B cell (primary cell): ENCODE measurements around the gene ZNF440. TPM values are rescaled to one million over a fixed set of nuclear protein-coding genes. Genes with fewer than 3 reads are reported as not detected.
"Not testable (repeated sequence)": the region's sequence is repeated elsewhere in the genome, so short reads cannot be mapped to it uniquely, and the experiment has no call there.

Experiments used
- ATAC-seq: fragments of 200-7000 bp; cut with Tn5 transposase; one replicate; pipeline ENCODE4 v1.10.0; 2021; ENCODE audit warnings: low read depth, mild to moderate bottlenecking, moderate number of reproducible peaks, moderate library complexity
- CTCF ChIA-PET: fragments of 350-600 bp; sonication (Branson Sonifier 250); formaldehyde crosslinking; loops from one replicate; lab custom pipeline; 2021; ENCODE audit warnings: antibody characterized with exemption, inconsistent platforms; lab: Charles Lee
- POLR2A ChIA-PET: fragments of 350-600 bp; sonication (Branson Sonifier 250); formaldehyde crosslinking; loops from one replicate; lab custom pipeline; 2021; ENCODE audit warnings: antibody characterized with exemption; lab: Charles Lee
- DNase-seq: peaks from one replicate; pipeline ENCODE4 v3.0.0; 2013
- H2AFZ ChIP-seq: 2 replicates; pipeline ENCODE4 v1.6.1; 2012; ENCODE audit warnings: mild to moderate bottlenecking, low read depth, low read length; ENCODE audit not compliant: insufficient read depth, poor library complexity, severe bottlenecking
- H3K27ac ChIP-seq, 2 donors: 1 replicate in 1 of 2; 2 replicates in 1 of 2; pipeline ENCODE4 v1.5.1; 2012 to 2013; ENCODE audit warnings: low read length in 2 of 2, mild to moderate bottlenecking in 2 of 2, moderate library complexity in 1 of 2
- H3K27me3 ChIP-seq, 4 experiments: fragments of 200-600 bp in 1 of 4; sonication (generic) in 1 of 4; replicated peaks in 1 of 4; 1 replicate in 2 of 4; 2 replicates in 2 of 4; pipeline versions ENCODE4 v1.6.1 to v1.7.0; 2013 to 2016; ENCODE audit warnings: low read length in 3 of 4, mild to moderate bottlenecking in 2 of 4, mixed read lengths in 1 of 4, moderate library complexity in 1 of 4; ENCODE audit not compliant: insufficient read depth in 4 of 4, control insufficient read depth in 3 of 4; ENCODE audit errors: control extremely low read depth in 1 of 4
- H3K36me3 ChIP-seq, 2 experiments: replicated peaks in 1 of 2; 1 replicate in 1 of 2; 2 replicates in 1 of 2; pipeline versions ENCODE4 v1.6.1 to v1.7.1; 2013; ENCODE audit warnings: low read length in 1 of 2; ENCODE audit not compliant: insufficient read depth in 2 of 2, control insufficient read depth in 1 of 2; ENCODE audit errors: control extremely low read depth in 1 of 2, extremely low read depth in 1 of 2
- H3K4me1 ChIP-seq, 2 donors: fragments of 200-600 bp in 1 of 2; sonication (generic) in 1 of 2; 1 replicate in 1 of 2; 2 replicates in 1 of 2; pipeline versions ENCODE4 v1.5.1 to v1.6.1; 2013 to 2017; ENCODE audit warnings: low read length in 2 of 2; ENCODE audit not compliant: control insufficient read depth in 2 of 2, insufficient read depth in 2 of 2
- H3K4me2 ChIP-seq: replicated peaks from 2 replicates; pipeline ENCODE3; 2012; ENCODE audit warnings: mild to moderate bottlenecking, low read depth, low read length; ENCODE audit not compliant: poor library complexity, severe bottlenecking
- H3K4me3 ChIP-seq, 5 experiments: fragments of 200-600 bp in 1 of 5; sonication (generic) in 1 of 5; 1 replicate in 3 of 5; 2 replicates in 2 of 5; pipeline versions ENCODE4 v1.5.1 to v1.7.0; 2011 to 2016; ENCODE audit warnings: low read length in 4 of 5, mild to moderate bottlenecking in 4 of 5, low read depth in 2 of 5, control low read depth in 1 of 5, moderate library complexity in 1 of 5; ENCODE audit not compliant: insufficient read depth in 1 of 5; ENCODE audit errors: control extremely low read depth in 1 of 5, extremely low read depth in 1 of 5
- H3K79me2 ChIP-seq: fragments of 200-600 bp; sonication (generic); one replicate; pipeline ENCODE4 v1.6.0; 2016; ENCODE audit warnings: low read length; ENCODE audit not compliant: control insufficient read depth, insufficient read depth
- H3K9ac ChIP-seq: fragments of 200-600 bp; sonication (generic); 2 replicates; pipeline ENCODE4 v1.6.1; 2017; ENCODE audit warnings: mild to moderate bottlenecking, low read length, moderate library complexity
- H3K9me3 ChIP-seq, 3 donors: one replicate each; pipeline versions ENCODE4 v1.6.1 to v1.7.1; 2013; ENCODE audit warnings: low read length in 2 of 3; ENCODE audit not compliant: control insufficient read depth in 2 of 3, insufficient read depth in 1 of 3; ENCODE audit errors: control extremely low read depth in 1 of 3
- H4K20me1 ChIP-seq: 2 replicates; pipeline ENCODE4 v1.6.0; 2012; ENCODE audit warnings: mild to moderate bottlenecking, low read length; ENCODE audit not compliant: insufficient read depth, control insufficient read depth, poor library complexity, severe bottlenecking
- H3K27ac Mint-ChIP-seq: one replicate; pipeline ENCODE4 v1.8.0; 2021; ENCODE audit warnings: mixed read lengths
- H3K27me3 Mint-ChIP-seq: one replicate; pipeline ENCODE4 v1.8.0; 2021; ENCODE audit warnings: mixed read lengths
- H3K4me1 Mint-ChIP-seq: one replicate; pipeline ENCODE4 v1.8.0; 2021; ENCODE audit warnings: mixed read lengths
- H3K4me3 Mint-ChIP-seq: one replicate; pipeline ENCODE4 v1.8.0; 2021; ENCODE audit warnings: mixed read lengths
- H3K9me3 Mint-ChIP-seq: one replicate; pipeline ENCODE4 v1.8.0; 2022; ENCODE audit warnings: mixed read lengths; ENCODE audit not compliant: insufficient read depth
- CTCF ChIP-seq: fragments of 200-600 bp; IDR thresholded peaks from one replicate; pipeline ENCODE4 v1.8.0; 2022; ENCODE audit warnings: antibody characterized with exemption, mild to moderate bottlenecking
- EZH2 ChIP-seq: IDR thresholded peaks from 2 replicates; pipeline ENCODE4 v1.6.1; 2012; ENCODE audit warnings: borderline replicate concordance, low read depth, mild to moderate bottlenecking, moderate library complexity, low read length; ENCODE audit not compliant: insufficient read depth, poor library complexity, severe bottlenecking
- WGBS: methylation state at CpG from one replicate; pipeline ENCODE4 v1.1.5; 2013; ENCODE audit warnings: missing lambda C conversion rate; ENCODE audit not compliant: insufficient coverage; 5-methylcytosine and 5-hydroxymethylcytosine counted together
- intact Hi-C: fragments of 100-400 bp; cut with micrococcal nuclease; formaldehyde crosslinking; loops from one replicate; pipeline ENCODE4 v1.10.0; 2022
- polyA plus RNA-seq: library from polyadenylated mRNA; depleted of rRNA; stranded (reverse); fragments of >200 nt; gene quantifications from 2 replicates; pipeline ENCODE4 v1.2.3, GENCODE V29; 2012
- total RNA-seq, 2 donors: library from RNA; stranded (reverse); fragments of 120-200 nt in 1 of 2; gene quantifications; 1 replicate in 1 of 2; 2 replicates in 1 of 2; pipeline versions ENCODE4 v1.2.3 to v1.2.4, GENCODE V29; 2013 to 2022

ZNF440 gene
- total and polyA plus RNA-seq, 2 donors (not counting 1 experiment from before 2014, with no cell fraction given) = 3.4 to 22.4 TPM

- 83% methylated on average over 3 of the region's 7 CpGs for WGBS
- H3K4me1 Mint-ChIP-seq, H2AFZ ChIP-seq, H3K27ac ChIP-seq, H3K9ac ChIP-seq, H3K27me3 Mint-ChIP-seq, H3K27me3 ChIP-seq, H3K4me1 ChIP-seq, ATAC-seq, H3K27ac Mint-ChIP-seq, H3K4me3 Mint-ChIP-seq, DNase-seq, H3K79me2 ChIP-seq, H3K4me3 ChIP-seq, H3K4me2 ChIP-seq, intact Hi-C loops, H4K20me1 ChIP-seq: not testable (repeated sequence)
- H3K9me3 Mint-ChIP-seq = peaks cover 13% of the 10 kb centered on the region
- Histone ChIP-seq H3K36me3 (peaks cover 6 to 29% of the 10 kb centered on the region in 2 experiments), H3K9me3 (peaks cover 5 to 33% (median 14%) of the 10 kb centered on the region in 3 donors)
- CTCF ChIA-PET = interaction anchor here (0.7 to 1.7 kb wide), 2 partner anchors 17 to 1232 kb away, joined by 3 to 4 read pairs; no protein-coding TSS in a partner anchor
- POLR2A ChIA-PET = interaction anchor here (0.7 kb wide), 1 partner anchor 1063 kb away, joined by 3 read pairs; no protein-coding TSS in a partner anchor
These were observed 15.1 kb downstream of the ZNF440 start for GRCh38 chr19:11828957-11829876.

GRCh38 chr19:11832253-11832912 lies 18.3 kb downstream of the ZNF440 start:
- ATAC-seq = no peak
- H2AFZ ChIP-seq = no peak overlapping the region
- H3K27ac ChIP-seq = no peak overlapping the region
- no peaks in the 10 kb centered on the region for H3K27me3 Mint-ChIP-seq
- H3K9ac ChIP-seq = no peak overlapping the region
- peaks cover 5 to 35% (median 21%) of the 10 kb centered on the region in 3 donors for H3K9me3 ChIP-seq
- POLR2A ChIA-PET = no interaction called here
- H3K4me1 ChIP-seq = no peaks in the 10 kb centered on the region
- CTCF ChIA-PET = no interaction called here
- no peak overlapping the region for H3K4me3 Mint-ChIP-seq
- peaks cover 5% of the 10 kb centered on the region for H3K4me1 Mint-ChIP-seq
- TF ChIP-seq EZH2 = no peak
- TF ChIP-seq CTCF = no peak
- H3K27me3 ChIP-seq = no peaks in the 10 kb centered on the region
- no peak overlapping the region for H3K4me2 ChIP-seq
- 100% methylated on average over 4 of the region's 8 CpGs for WGBS
- DNase-seq = no peak
- H3K9me3 Mint-ChIP-seq = peaks cover 13% of the 10 kb centered on the region
- intact Hi-C loops = no loop called here
- no peak overlapping the region for H3K27ac Mint-ChIP-seq
- peaks cover 6 to 29% of the 10 kb centered on the region in 2 experiments for H3K36me3 ChIP-seq
- no peak overlapping the region for H3K4me3 ChIP-seq
- no peaks in the 10 kb centered on the region for H4K20me1 ChIP-seq
- H3K79me2 ChIP-seq = peaks cover 5% of the 10 kb centered on the region
